Measurements from ENCODE around the gene CHMP5. TPM values are rescaled to one million over a fixed set of nuclear protein-coding genes. Genes with fewer than 3 reads are reported as not detected.
"Not testable (repeated sequence)": the region's sequence is repeated elsewhere in the genome, so short reads cannot be mapped to it uniquely, and the experiment has no call there.

CHMP5 gene
- polyA plus RNA-seq, 3 donors: 27.3 to 104 (median 51.4) TPM

DNA sequence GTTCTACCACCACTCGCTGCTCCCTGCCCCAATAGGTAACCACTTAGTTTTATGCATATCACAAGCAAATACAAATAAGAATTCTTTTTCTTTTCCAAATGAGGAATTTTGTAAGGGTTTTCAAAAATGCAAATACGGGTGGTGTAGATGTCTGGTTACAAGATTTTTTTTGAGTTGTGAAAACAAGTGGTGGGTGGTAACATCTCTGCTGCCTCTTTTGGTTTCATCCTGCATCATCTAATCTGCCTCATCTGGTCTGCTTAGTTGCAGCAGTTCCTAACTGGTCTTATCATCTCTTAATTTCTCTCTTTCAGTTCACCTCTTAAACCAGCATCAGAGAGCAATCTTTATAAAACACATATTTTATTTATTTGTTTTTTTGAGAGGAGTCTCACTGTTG, 30.7 kb downstream of the CHMP5 start:
- WGBS, 3 donors: 84 to 94% (median 89%) methylated on average over 2 of the region's 2 CpGs
- no peak overlapping the region for H3K27ac ChIP-seq (ENCODE audit: low read depth, low read length)

DNA sequence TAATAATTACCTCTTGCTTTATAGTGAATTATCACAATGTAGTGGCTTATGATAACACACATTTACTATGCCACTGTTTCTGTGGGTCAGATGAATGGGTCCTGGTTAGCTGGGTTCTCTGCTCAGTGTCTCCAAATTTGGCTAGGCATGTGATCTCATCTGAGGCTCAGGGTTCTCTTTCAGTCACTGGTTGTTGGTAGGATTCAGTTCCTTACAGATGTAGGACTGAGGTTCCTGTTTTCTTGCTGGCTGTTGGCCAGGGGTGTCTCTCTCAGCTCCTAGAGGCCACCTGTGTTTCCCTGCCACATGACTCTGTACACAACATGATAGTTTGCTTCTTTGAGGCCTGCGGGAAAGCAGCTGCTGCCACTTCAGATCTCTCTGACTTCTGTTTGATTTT, 32.6 kb downstream of the CHMP5 start:
- 31 to 47% (median 39%) methylated on average over 1 of the region's 1 CpG for WGBS, 3 donors
- H3K27ac ChIP-seq (ENCODE audit: low read depth, low read length): no peak overlapping the region

DNA sequence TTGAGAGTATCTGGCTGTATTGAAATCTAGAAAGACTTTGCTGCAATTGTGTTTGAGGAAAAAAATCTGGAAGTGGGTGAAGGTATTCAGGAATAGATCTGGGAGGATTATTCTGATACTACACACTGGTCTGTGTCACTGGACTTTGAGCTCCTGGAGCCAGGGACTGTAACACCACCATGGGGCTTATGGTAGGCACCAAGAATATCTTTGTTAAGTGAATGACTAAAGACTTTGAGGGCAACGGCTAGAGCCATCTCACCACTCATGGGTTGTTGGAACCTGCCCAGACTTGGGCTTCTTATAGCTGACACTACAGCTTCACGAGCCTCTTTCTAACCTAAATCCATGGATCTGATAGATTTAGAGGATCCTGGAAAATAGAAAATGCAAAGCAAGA, 35.7 kb downstream of the CHMP5 start:
- H3K27ac ChIP-seq (ENCODE audit: low read depth, low read length): no peak overlapping the region
- WGBS, 3 donors: 78 to 94% (median 86%) methylated on average over 2 of the region's 2 CpGs

DNA sequence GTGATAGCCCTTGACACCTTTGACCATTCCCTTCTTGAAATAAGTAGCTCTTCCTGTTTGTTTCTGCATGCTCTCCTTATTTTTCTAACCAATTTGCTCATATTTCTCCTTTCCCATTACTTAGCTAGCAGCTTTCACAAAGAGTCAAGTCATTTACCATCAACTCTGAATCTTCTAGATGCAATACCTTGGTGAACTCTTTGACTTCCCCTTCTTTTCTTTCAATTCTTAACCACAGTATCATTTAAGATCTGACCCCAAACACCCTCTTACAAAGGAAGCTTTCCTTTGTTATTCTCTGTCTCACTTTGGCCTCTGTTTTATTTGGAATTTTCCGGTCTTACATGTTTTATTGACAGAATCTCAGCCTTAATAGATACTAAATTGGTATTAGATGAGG, 39.5 kb downstream of the CHMP5 start:
- no peak overlapping the region for H3K27ac ChIP-seq (ENCODE audit: low read depth, low read length)
- WGBS, 3 donors: 84 to 91% (median 89%) methylated on average over 1 of the region's 1 CpG

DNA sequence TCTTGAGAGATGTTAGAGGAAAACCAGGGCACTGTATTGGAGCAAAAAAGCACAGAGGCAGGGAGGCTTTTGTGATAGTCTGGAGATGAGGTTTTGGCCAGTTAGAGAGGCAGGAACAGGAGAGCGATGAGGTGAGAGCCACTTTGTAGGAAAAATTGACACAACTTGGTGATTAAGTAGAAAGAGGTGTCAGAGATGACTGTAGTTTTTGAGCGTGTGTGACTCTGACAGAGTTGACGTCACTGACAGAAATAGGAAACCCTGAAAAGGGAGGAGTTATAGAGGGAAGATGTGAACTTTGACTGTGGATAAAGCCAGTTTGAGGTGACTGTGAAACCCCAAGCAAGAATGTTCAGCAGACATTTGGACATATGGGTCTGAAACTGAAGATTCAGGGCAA, 41.2 kb downstream of the CHMP5 start:
- no peak overlapping the region for H3K27ac ChIP-seq (ENCODE audit: low read depth, low read length)
- 87 to 99% (median 88%) methylated on average over 3 of the region's 3 CpGs for WGBS, 3 donors

DNA sequence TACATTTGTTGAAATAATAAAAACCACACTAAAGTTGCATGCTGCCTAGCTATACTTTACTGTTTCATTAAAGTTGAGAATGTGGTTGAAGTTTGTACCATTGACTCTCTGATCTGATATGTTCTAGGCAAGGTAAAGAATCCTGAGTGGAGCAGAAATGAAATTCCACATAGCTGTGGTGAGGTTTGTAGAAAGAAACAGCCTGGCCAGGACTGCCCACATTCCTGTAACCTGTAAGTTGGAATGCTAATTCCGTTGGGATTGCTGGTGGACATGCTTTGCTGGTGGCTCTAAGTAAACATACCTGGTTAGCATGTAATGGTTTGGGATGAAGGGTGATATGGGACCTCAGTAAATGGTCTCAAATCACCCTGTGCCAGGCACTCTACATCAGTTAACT, 42.2 kb downstream of the CHMP5 start:
- WGBS, 3 donors: 92 to 95% (median 93%) methylated on average over 1 of the region's 1 CpG
- no peak overlapping the region for H3K27ac ChIP-seq (ENCODE audit: low read depth, low read length)

DNA sequence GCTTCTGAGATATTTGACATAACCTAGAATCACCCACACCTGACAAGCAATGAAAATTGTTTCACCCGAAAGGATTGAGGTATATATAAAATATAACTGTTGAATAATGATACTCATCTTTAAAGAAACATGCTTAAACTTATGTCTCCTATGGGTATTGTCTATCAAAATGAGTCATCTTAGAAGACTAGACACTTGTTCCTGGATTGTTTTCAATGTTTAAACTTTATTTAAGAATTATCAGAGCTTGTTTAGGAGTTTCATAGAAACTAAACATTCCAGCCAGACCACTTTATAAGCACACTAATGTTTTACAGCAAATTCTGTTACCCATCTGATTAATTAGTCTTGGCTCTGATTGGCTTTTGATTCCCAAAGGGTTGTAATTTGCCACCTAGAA, 45.1 kb downstream of the CHMP5 start:
- 89 to 97% (median 93%) methylated on average over 1 of the region's 1 CpG for WGBS, 3 donors
- no peak overlapping the region for H3K27ac ChIP-seq (ENCODE audit: low read depth, low read length)

DNA sequence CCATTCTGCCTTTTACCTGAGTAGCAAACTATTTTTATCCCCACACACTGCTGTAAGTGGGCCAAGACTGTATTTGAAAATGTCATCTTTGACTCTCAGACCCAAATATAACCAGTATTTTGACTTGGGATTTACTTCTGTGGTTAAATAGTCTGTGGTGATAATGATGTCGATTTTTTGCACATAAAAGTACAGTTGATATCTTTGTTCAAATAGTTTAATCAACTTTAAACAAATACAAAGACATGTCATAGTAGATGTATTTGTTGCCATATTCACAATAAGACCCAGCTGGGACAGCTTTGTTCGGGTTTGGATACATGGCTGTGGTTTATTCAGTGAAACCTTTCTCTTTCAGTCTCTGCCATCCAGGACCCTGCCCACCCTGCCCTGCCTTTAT, 45.9 kb downstream of the CHMP5 start:
- 30 to 93% (median 90%) methylated on average over 2 of the region's 2 CpGs for WGBS, 3 donors
- no peak overlapping the region for H3K27ac ChIP-seq (ENCODE audit: low read depth, low read length)

DNA sequence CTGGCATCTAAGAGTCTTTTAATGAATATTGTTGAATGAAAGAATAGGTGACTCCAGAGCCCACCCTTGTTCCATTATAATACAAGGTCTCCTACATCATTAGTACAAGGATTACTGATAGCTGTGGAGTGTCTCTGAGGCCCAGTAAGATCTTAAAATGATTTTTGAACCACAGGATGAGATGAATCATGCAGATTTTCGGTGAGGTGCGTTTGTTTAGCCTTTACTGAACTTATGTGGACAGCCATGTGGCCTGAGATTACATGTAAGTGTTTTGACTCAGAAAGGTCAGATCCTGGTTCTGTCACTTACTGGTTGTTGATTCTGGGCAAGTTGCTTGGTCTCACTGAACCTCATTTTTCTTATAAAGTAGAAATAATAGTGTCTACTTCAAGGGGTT, 47.1 kb downstream of the CHMP5 start:
- H3K27ac ChIP-seq (ENCODE audit: low read depth, low read length): no peak overlapping the region
- WGBS, 3 donors: 89 to 94% (median 92%) methylated on average over 2 of the region's 2 CpGs

DNA sequence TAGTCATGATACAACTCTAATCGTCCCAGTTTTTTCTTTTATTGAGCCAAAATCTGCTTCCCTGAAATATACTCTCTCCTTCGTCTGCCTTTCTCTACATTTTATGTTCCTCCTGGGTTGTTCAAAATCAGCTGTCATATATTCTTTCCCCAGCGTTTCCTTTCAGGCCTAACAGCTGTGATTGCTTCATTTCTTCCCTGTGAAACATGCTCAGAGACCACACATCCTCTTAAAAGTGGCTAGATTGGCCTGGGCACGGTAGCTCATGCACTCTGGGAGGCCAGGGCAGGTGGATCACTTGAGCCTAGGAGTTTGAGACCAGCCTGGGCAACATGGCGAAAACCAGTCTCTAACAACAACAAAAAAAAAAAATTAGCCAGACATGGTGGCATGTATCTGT, 50.5 kb downstream of the CHMP5 start:
- no peak overlapping the region for H3K27ac ChIP-seq (ENCODE audit: low read depth, low read length)
- 57 to 89% (median 73%) methylated on average over 5 of the region's 5 CpGs for WGBS, 3 donors

DNA sequence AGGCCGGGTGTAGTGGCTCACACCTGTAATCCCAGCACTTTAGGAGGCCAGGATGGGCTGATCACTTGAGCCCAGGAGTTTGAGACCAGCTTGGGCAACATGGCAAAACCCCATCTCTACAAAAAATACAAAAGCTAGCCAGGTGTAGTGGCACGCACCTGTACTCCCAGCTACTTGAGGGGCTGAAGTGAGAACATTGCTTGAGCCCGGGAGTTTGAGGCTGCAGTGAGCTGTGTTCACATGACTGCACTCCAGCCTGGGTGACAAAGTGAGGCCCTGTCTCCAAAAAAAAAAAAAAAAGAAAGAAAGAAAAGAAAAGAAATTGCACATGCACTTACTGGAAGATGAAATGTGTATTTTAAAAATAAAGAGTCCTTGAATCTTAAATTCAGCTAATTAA, 52.3 kb downstream of the CHMP5 start:
- H3K27ac ChIP-seq (ENCODE audit: low read depth, low read length): not testable (repeated sequence)
- WGBS, 3 donors: 93 to 97% (median 97%) methylated on average over 3 of the region's 3 CpGs

DNA sequence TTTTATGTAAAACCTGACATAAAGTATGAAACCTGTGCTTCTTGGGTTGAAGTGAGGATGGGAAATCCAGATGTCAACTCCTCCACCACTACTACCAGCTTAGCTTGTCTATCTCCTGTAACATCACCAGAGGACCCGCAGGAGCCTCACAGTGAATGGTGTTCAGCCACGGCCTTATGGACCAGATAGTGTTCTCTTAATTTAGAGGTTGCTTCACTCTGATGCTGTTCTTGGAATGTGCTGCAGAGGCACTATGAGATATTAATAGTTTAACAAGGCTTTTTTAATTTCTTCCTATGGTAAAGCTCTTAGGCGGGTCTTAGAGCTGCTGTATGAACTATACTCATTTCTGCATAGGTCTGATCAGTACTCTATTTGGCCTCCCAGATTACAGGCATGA, 53.4 kb downstream of the CHMP5 start:
- 80 to 89% (median 85%) methylated on average over 3 of the region's 3 CpGs for WGBS, 3 donors

DNA sequence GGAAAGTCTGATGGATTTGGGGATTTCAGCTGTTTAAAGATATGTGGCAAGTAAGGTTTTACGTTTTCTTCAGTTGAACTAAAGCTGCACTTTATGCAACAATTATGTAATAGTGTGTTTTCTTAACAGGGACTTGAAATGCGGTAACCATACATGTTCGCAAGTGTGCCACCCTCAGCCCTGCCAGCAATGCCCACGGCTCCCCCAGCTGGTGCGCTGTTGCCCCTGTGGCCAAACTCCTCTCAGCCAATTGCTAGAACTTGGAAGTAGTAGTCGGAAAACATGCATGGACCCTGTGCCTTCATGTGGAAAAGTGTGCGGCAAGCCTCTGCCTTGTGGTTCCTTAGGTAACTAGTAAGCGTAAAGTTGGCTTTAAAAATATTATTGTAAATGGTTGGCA, 53.9 kb downstream of the CHMP5 start:
- 62 to 96% (median 69%) methylated on average over 8 of the region's 8 CpGs for WGBS, 3 donors
- H3K27ac ChIP-seq (ENCODE audit: low read depth, low read length): no peak overlapping the region

More for the DNA sequence above, 53.4 kb downstream of the CHMP5 start:
- H3K27ac ChIP-seq (ENCODE audit: low read depth, low read length): no peak overlapping the region

DNA sequence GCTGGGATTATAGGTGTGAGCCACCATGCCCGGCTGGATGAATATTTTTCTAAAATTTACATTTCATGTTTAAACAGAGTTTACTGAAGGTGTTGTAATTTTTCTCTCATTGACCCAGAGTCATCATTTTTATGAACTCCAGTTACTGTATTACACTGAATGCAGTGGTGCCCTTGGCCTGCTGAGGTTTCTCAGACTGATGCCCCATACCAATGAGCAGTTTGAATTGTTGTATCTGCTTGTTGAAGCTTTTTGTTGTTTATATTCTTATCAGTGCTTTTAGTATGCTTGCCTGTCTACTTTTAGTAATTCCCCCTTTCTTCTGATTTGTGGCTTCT, 55.4 kb downstream of the CHMP5 start:
- 74 to 96% (median 93%) methylated on average over 1 of the region's 1 CpG for WGBS, 3 donors
- no peak overlapping the region for H3K27ac ChIP-seq (ENCODE audit: low read depth, low read length)

DNA sequence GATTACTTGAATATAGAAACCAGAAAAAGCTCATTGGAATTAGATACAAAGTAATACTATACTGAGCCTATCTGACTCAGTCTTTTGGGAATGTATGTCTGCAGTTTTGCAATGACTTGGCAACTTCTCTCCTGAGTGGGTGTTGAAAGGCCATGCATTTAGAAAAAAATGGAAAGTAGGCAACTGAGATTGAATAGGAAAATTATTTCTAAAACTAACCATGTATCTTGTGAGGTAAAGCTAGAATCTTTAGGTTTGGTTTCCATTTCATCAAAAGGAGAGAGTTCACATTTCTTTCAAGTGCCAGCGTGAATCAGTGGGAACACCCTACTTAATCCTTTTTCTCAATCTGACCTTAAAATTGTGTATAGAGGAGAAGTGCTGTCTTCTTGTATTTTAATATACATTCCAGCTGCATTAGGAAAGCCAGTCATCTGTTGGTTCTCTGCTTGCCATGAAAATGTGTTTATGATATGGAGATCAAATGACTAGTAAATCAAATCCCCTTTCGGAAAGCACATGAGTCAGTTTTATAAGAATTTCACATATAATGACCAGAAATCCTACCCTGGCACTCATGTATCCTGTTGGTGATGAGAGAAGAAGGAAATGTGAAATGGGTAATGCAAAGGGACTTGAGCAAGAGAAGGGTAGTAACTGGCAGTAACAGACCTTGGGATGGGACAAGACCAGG, 55.9 kb downstream of the CHMP5 start:
- no peak overlapping the region for H3K27ac ChIP-seq (ENCODE audit: low read depth, low read length)
- WGBS, 3 donors: 64 to 94% (median 70%) methylated on average over 2 of the region's 2 CpGs

DNA sequence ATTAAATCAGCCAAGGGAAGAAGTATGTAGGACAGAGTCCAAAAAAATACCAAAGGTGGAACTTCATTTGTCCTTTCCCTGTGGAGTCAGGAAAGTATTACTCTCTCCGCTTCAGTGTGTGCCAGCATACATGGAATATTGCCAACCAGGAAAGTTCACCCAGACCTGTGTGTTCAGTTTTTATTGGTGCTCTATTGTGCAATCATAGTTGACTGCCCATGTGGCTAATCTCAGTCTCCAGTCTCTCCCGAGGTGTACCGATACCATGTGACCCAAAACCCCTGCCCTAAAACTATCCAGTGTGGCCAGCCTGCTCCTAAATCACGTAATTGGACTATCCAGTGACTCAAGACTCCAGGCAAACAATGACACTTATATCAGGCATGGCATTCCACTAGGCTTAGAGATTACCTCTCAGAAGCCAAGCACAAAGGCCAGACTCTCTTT, 64.3 kb downstream of the CHMP5 start:
- H3K27ac ChIP-seq (ENCODE audit: low read depth, low read length): no peak overlapping the region
- 55 to 65% (median 59%) methylated on average over 4 of the region's 4 CpGs for WGBS, 3 donors

DNA sequence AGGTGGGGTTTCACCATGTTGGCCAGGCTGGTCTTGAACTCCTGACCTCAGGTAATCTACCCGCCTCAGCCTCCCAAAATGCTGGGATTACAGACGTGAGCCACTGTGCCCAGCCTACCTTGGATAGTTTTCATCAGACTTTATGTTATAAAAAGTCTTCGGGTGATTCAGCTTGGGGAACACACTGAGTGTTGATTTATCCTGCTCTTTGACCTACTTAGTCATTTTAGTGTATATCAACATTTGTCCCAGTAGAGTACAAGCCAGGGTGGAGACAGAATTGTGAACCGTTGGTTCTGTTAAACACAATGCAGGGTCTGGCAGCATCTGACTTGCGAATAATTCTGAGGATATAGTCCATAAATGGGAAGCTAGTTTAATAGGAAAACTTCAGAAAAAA, 65.1 kb downstream of the CHMP5 start:
- 73 to 89% (median 75%) methylated on average over 5 of the region's 5 CpGs for WGBS, 3 donors
- no peak overlapping the region for H3K27ac ChIP-seq (ENCODE audit: low read depth, low read length)

DNA sequence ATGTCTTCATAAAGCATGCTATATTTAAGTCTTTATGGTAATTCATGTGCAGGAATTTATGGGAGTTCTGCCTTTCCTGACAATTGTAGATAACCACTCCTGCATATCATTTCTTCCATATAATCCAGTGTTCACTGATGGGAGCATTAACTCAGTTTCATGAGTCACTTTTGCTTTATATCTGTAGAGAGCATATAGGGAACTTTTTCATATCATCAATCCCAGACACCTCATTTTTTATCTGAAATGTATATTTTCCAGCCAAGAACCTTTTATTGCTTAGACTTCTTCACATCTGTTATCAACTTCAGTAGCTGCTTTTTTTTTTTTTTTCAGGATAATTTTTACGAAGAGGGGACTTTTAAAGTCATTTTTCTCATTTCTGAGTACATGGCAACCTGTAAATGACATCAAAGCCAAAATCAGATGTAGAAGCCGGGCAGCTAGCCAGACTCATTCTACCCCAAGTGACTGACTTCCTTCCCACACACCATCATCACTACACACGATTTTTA, 66.6 kb downstream of the CHMP5 start:
- no peak overlapping the region for H3K27ac ChIP-seq (ENCODE audit: low read depth, low read length)
- whole genome bisulfite sequencing, 3 donors: 66 to 80% (median 75%) methylated on average over 3 of the region's 3 CpGs

Data from adipose tissue (tissue), 3 donors.